CD4-positive, alpha-beta T cell treated with Interleukin-10 for 1 hour (primary cell): Measurements from ENCODE around the gene C15orf39.
"Not testable (repeated sequence)": the region's sequence is repeated elsewhere in the genome, so short reads cannot be mapped to it uniquely, and the experiment has no call there.

Experiments
- DNase-seq: peaks from one replicate; pipeline ENCODE4 v3.0.0-alpha.2; 2020

C15orf39 gene

DNA sequence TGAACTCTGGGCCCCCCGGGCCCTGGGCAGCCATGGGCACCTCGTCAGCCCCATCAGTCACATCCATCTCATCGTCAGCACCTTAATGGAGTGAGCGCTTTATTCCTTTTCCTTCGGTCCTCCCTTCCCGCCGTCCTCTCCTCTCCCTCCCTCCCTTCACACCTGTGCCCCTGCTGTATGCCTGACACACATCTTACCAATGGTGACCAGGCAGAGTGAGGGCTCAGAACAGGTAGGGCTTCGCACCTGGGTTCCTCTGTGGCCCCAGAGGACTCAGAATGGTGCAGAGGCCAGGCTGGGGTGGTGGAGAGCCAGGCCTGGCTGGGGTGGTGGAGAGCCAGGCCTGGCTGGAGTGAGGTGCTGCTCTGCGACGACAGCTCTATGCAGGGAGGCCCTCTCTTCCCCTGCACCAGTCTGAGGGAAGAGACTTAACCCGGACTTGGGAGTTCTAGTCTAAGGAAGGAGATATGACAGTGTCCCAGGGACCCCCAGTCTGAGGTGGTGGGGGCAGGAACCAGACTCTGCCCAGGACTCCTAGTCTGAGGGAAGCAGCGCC lies 11.6 kb downstream of the C15orf39 start:
- no peak for DNase-seq

DNA sequence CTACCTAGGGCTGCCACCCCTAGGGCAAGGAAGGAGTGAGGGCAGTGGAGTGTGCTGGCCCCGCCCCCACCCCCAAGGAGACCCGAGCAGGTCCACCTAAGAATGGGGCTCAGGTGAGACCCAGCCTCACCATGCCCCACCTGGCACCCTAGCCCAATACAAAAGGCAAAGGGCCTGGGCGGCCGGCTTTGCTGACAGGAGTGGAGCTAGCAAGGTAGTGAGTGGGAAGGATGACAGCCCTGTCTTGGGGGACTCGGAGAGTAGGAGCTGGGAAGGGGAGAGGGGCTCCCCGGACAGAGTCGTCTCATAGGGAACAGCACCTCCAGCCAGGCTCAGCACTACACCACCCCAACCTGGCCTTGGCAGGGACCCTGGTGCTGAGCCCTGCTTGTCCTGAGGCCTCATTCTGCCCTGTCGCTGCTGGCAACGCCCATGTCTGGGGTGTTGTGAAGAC lies 12.1 kb downstream of the C15orf39 start:
- DNase-seq: no peak

DNA sequence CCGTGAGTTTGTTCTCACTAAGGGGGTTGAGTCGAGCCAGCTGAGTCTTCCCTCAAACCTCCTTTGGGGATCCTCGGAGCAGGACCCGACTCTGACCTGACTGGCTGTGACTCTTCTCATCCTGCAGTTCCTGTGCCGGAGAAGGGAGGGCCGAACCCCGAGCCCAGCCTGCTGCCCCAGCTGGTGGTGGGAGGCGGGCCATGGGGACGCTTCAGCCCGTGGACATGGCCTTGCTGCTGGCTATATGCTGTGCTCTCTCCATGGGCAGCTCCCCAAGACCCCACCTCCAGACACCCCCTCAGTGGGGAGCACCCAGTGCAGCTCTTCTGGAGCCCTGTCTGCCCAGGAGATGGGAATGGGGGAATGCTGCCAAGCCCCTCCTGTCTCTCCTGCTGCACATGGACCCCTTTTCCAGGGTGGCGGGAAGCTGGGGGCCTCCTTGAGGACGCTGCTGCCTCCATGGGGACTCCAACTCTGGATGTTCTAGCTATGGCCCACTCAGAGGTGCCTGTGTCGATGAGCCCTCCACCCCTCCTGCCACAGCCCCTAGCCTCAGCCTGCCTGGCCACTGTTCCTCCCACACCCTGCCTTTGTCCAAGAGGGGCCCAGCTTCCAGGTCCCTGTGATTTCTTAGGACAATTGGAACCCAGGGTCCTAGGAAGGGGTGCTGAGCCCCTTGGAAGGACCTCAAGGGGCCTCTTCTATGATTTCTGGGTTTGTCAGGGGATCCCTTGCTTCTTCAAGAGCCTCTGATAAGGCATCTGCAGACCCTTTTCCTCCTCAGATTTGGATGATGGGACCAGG lies 12.8 kb downstream of the C15orf39 start:
- DNase-seq: no peak

GRCh38 chr15:75215107-75216004 lies 13.7 kb downstream of the C15orf39 start:
- DNase-seq: no peak

GRCh38 chr15:75217012-75217411 lies 15.3 kb downstream of the C15orf39 start:
- no peak for DNase-seq

- not testable (repeated sequence) for DNase-seq
Observed at GRCh38 chr15:75217574-75217973, 15.9 kb downstream of the C15orf39 start.

GRCh38 chr15:75219507-75219929 lies 17.8 kb downstream of the C15orf39 start:
- DNase-seq: not testable (repeated sequence)

DNA sequence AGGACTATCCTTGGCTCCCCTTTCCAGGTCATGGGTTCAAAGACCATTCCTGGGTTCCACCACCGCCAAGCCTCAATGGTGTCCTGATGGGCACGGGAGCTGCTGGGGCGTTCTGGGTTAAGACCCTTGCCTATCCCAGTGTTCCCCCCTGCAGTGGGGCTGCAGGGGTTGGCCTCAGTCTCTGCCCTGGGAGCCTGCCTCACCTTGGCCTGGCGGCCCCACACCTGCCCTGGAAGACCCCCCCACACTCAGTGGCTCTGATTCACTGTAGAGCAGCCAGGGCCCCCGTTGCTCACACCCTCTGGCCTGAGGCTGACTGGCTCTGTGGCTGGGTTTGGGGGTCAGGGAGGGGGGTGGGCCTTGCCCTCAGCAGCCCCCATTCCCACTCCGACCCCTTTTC lies 22.0 kb downstream of the C15orf39 start:
- no peak for DNase-seq

- DNase-seq: no peak
Observed at GRCh38 chr15:75224281-75224680, 22.6 kb downstream of the C15orf39 start.

DNA sequence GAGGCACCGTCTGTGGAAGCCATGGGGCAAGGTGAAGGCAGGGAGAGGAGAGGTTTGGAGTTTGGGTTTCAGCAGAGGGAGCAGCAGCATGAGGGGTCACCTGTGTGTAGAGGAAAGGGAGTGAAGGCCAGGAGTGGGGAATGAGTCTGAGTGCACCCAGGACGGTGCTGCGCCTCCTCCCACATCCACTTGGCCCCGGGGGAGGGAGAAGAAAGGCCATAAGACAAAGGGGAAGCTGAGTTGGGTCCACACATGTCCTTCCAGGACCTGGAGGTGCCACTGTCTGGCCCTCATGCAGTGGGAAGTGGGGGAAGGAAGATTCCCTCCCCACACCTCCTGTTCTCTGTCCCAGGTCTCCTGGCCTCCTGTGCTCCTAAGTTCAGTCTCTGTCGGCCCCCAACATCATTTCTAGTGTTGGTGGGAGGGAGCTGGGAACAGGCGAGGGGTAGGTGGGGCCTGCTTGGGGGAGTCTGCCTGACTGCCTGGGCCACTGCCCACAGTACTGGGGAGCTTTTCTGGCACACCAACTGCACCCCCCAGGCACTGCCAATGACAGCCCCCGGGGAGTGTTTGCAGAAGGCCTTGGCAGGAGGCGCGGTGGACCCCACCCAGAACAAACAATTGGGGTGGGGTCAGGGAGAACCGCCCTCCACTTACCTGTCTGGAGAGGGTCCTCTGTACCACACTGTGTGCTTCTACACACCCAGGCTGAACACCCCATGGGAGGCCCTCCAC lies 23.6 kb downstream of the C15orf39 start:
- not testable (repeated sequence) for DNase-seq

DNA sequence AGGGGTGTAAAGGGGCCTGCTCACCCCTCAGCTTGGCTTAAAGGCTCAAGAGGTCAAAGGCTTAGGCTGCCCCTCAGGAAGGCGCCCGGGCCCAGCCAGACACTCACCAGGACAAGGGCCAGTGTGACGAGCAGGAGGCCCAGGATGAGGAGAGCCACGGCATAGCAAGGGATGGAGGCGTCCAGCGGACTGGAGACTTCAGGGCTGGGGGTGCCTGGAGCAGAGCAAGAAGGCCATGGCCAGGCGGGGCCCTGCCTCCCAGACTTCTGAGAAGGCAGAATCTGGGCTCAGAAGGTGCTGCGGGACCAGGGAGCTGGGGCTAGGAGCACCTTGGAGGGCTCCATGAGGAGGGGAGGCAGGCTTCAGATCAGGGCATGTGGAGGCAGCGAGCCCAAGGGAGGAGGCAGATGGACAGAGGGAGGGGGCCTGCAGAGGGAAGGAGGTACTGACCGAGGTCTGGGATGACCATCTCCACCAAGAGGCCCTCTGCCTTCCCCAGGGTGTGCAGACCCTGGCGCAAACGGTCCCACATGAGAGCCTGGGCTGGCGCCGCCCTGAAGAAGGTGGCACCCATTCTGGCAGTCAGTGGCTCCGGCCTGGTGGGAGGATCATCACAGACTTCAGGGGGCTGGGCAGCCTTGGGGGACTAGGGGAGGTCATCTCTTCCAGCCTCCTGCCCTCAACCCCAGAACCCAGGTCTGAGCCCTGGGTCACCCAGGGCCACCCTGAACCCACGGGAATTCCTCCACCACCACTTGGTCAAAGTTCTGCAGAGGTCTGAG lies 24.5 kb downstream of the C15orf39 start:
- DNase-seq: no peak

DNA sequence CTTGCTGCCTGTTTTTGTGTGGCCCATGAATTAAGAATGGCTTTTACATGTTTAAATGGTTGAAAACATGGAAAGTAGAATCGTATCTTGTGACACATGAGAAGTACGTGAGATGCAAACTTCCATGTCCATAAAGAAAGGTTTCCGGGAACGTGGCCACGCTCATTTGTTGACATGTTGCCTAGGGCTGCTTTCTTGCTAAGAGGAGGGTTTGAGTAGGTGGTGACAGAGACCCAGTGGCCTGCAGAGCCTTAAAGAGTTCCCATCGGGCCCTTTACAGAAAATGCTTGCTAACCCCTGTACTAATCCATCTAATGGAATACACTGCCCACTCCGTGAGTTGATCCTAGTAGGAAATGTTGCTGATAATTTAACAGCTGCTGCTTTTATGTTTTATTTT lies 25.4 kb downstream of the C15orf39 start:
- not testable (repeated sequence) for DNase-seq

DNA sequence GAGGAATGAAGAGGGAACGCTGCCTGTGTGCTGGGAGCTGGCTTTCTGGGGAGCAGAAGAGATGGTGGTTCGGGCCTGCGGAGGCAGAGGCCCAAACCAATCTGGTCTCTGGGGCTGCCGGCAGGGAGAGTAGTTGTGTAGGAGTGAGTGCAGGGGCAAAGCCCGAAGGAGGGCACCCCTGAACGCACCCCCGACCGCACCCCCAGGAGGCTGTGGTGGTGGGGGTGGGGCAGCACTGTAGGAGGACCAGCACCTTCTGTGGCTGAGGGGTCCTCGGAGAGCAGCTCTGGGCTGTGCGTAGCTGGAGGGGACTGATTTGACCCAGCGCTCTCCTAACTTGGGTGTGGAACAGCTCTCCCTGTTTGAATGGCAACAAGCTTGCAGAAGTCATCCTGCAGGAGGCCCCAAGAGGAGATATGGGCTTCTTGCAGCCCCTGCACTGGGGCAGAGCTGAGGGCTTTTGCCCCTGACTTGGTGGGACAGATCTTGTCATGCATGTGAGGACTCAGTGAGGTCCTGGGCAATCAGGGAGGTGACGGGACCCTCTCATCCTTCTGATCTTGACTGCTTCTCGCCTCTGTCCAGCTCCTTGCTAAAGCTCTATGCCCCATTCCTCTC lies 26.1 kb downstream of the C15orf39 start:
- DNase-seq: no peak

GRCh38 chr15:75228787-75229186 lies 27.1 kb downstream of the C15orf39 start:
- no peak for DNase-seq

- no peak for DNase-seq
Observed at GRCh38 chr15:75229191-75230015, 27.7 kb downstream of the C15orf39 start.

GRCh38 chr15:75230016-75230343 lies 28.3 kb downstream of the C15orf39 start:
- DNase-seq: no peak

- DNase-seq: no peak
Observed at GRCh38 chr15:75230551-75231371, 29.1 kb downstream of the C15orf39 start.

GRCh38 chr15:75231836-75232235 lies 30.2 kb downstream of the C15orf39 start:
- DNase-seq: no peak

GRCh38 chr15:75232252-75232813 lies 30.7 kb downstream of the C15orf39 start:
- no peak for DNase-seq
